OCI-LY3 (cell line): ENCODE measurements around the gene RPL35.

Experiments
- EZH2phosphoT487 ChIP-seq: fragments of 200-600 bp; shearing (Covaris generic); IDR thresholded peaks from 2 replicates; pipeline ENCODE4 v1.6.1; 2018; ENCODE audit warnings: antibody characterized with exemption, mixed run types, low read depth
- TF ChIP-seq, protein P1 (sequence below): fragments of 200-600, 300-600 bp; sonication (generic); IDR thresholded peaks from 2 replicates; pipeline ENCODE4 v1.5.1; 2014; ENCODE audit warnings: antibody characterized with exemption, low read length, low read depth

DNA sequence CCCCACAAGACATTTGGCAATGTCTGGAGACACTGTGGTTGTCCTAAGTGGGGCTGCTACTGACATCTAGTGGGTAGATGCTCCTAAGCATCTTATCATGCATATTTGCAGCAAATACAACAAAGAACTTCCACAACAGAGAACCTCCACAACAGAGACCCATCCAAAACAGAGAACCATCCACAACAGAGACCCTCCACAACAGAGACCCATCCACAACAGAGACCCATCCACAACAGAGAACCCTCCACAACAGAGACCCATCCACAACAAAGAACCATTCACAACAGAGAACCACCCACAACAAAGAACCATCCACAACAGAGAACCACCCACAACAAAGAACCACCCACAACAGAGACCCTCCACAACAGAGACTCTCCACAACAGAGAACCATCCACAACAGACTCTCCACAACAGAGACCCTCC is 33.0 kb upstream of the RPL35 start:
- TF ChIP-seq, protein P1, sequence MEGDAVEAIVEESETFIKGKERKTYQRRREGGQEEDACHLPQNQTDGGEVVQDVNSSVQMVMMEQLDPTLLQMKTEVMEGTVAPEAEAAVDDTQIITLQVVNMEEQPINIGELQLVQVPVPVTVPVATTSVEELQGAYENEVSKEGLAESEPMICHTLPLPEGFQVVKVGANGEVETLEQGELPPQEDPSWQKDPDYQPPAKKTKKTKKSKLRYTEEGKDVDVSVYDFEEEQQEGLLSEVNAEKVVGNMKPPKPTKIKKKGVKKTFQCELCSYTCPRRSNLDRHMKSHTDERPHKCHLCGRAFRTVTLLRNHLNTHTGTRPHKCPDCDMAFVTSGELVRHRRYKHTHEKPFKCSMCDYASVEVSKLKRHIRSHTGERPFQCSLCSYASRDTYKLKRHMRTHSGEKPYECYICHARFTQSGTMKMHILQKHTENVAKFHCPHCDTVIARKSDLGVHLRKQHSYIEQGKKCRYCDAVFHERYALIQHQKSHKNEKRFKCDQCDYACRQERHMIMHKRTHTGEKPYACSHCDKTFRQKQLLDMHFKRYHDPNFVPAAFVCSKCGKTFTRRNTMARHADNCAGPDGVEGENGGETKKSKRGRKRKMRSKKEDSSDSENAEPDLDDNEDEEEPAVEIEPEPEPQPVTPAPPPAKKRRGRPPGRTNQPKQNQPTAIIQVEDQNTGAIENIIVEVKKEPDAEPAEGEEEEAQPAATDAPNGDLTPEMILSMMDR = peak; percentile 73
- no peak for TF ChIP-seq EZH2phosphoT487
